HCT116 (cell line): ENCODE measurements around the gene TTLL11. TPM values are rescaled to one million over a fixed set of nuclear protein-coding genes. Genes with fewer than 3 reads are reported as not detected.

Experiments
- ATAC-seq: fragments of 200-7000 bp; cut with Tn5 transposase; 2 replicates; pipeline ENCODE4 v1.9.1; 2020; ENCODE audit warnings: mild to moderate bottlenecking, moderate library complexity
- BruUV-seq: library from RNA; stranded (reverse); fragments of 400-500 nt; replicated peaks from 2 replicates; lab custom pipeline; 2021; lab: Mats Ljungman, UMichigan
- CTCF ChIA-PET: fragments of 300-600 bp; sonication (Branson Sonifier 250); formaldehyde crosslinking; loops from one replicate; lab custom pipeline; 2021; ENCODE audit warnings: antibody characterized with exemption; lab: Charles Lee
- POLR2A ChIA-PET: fragments of 300-600, 350-600 bp; sonication (Branson Sonifier 250); formaldehyde crosslinking; loops from one replicate; lab custom pipeline; 2021; ENCODE audit warnings: antibody characterized with exemption; lab: Charles Lee
- RAD21 ChIA-PET, 2 experiments: fragments of 300-600 bp; sonication (Branson Sonifier 250); formaldehyde crosslinking; loops; one replicate each; lab custom pipeline; 2023; ENCODE audit warnings: low total read pairs in 2 of 2; ENCODE audit not compliant: uncharacterized antibody in 2 of 2, unreplicated experiment in 2 of 2, low non-redundant PET in 1 of 2; lab: Charles Lee
- DNase-seq: peaks from one replicate; pipeline ENCODE4 v3.0.0-alpha.2; 2010; ENCODE audit warnings: low read depth, low spot score
- H2AFZ ChIP-seq: fragments of 200-600 bp; shearing (Covaris generic), sonication (generic); 2 replicates; pipeline ENCODE4 v1.6.1; 2017; ENCODE audit warnings: low read depth, mixed run types, mixed read lengths, antibody characterized with exemption, low read length; ENCODE audit not compliant: poor library complexity, severe bottlenecking
- H3K27ac ChIP-seq: 2 replicates; pipeline ENCODE4 v1.5.1; 2012; ENCODE audit warnings: low read depth, low read length
- H3K27me3 ChIP-seq: fragments of 200-600 bp; sonication (generic); 2 replicates; pipeline ENCODE4 v1.6.1; 2016; ENCODE audit warnings: mixed run types, low read length, mixed read lengths; ENCODE audit not compliant: insufficient read depth
- H3K36me3 ChIP-seq, 2 experiments: fragments of 200-500 bp in 1 of 2; fragments of 200-600 bp in 1 of 2; sonication (Bioruptor generic) in 1 of 2; sonication (generic) in 1 of 2; 2 replicates each; pipeline versions ENCODE4 v1.5.1 to v1.6.1; 2014 to 2016; ENCODE audit warnings: low read length in 2 of 2, inconsistent platforms in 1 of 2, mixed read lengths in 1 of 2, mixed run types in 1 of 2; ENCODE audit not compliant: insufficient read depth in 2 of 2, control insufficient read depth in 1 of 2
- H3K4me1 ChIP-seq, 2 experiments: fragments of 200-600 bp in 1 of 2; sonication (generic) in 1 of 2; 2 replicates each; pipeline versions ENCODE4 v1.5.1 to v1.6.1; 2012 to 2017; ENCODE audit warnings: low read length in 2 of 2, inconsistent platforms in 1 of 2, mild to moderate bottlenecking in 1 of 2, mixed read lengths in 1 of 2, mixed run types in 1 of 2, moderate library complexity in 1 of 2; ENCODE audit not compliant: insufficient read depth in 2 of 2, control insufficient read depth in 1 of 2
- H3K4me2 ChIP-seq: fragments of 200-600 bp; sonication (generic); 2 replicates; pipeline ENCODE4 v1.6.1; 2017; ENCODE audit warnings: mixed run types, low read length, mixed read lengths
- H3K4me3 ChIP-seq, 2 experiments: fragments of 200-600 bp in 1 of 2; sonication (generic) in 1 of 2; replicated peaks in 1 of 2; 2 replicates each; pipeline ENCODE4 v1.5.1; 2011 to 2016; ENCODE audit warnings: low read length in 2 of 2, control low read depth in 1 of 2, low read depth in 1 of 2, mild to moderate bottlenecking in 1 of 2, mixed read lengths in 1 of 2, mixed run types in 1 of 2
- H3K79me2 ChIP-seq: fragments of 200-600 bp; sonication (generic); 2 replicates; pipeline ENCODE4 v1.6.1; 2017; ENCODE audit warnings: mild to moderate bottlenecking, mixed run types, low read length, moderate library complexity, mixed read lengths; ENCODE audit not compliant: insufficient read depth
- H3K9ac ChIP-seq: fragments of 200-600 bp; sonication (generic); 2 replicates; pipeline ENCODE4 v1.6.1; 2016; ENCODE audit warnings: low read length, mixed read lengths
- H3K9me2 ChIP-seq: fragments of 200-600 bp; sonication (generic), shearing (Covaris generic); 2 replicates; pipeline ENCODE4 v1.6.1; 2017; ENCODE audit warnings: mixed run types, mild to moderate bottlenecking, moderate library complexity; ENCODE audit not compliant: insufficient read depth
- H3K9me3 ChIP-seq, 2 experiments: fragments of 200-500 bp in 1 of 2; fragments of 200-600 bp in 1 of 2; sonication (Bioruptor generic) in 1 of 2; sonication (generic) in 1 of 2; 2 replicates each; pipeline ENCODE4 v1.6.1; 2014 to 2017; ENCODE audit warnings: low read length in 2 of 2, mixed read lengths in 2 of 2, inconsistent platforms in 1 of 2, low read depth in 1 of 2, mild to moderate bottlenecking in 1 of 2, mixed run types in 1 of 2, moderate library complexity in 1 of 2; ENCODE audit not compliant: control insufficient read depth in 1 of 2, insufficient read depth in 1 of 2
- H4K20me1 ChIP-seq: fragments of 200-600 bp; sonication (generic), shearing (Covaris generic); 2 replicates; pipeline ENCODE4 v1.6.1; 2017; ENCODE audit warnings: mixed run types, mild to moderate bottlenecking, moderate library complexity; ENCODE audit not compliant: insufficient read depth
- CTCF ChIP-seq, 3 experiments: fragments of 200-600 bp in 1 of 3; sonication (generic) in 1 of 3; IDR thresholded peaks in 2 of 3; conservative IDR thresholded peaks in 1 of 3; 2 replicates each; pipeline ENCODE4 v1.5.1; 2012 to 2017; ENCODE audit warnings: low read depth in 2 of 3, low read length in 2 of 3, antibody characterized with exemption in 1 of 3, borderline replicate concordance in 1 of 3, control low read depth in 1 of 3, mild to moderate bottlenecking in 1 of 3, mixed read lengths in 1 of 3, mixed run types in 1 of 3, moderate library complexity in 1 of 3; ENCODE audit not compliant: insufficient read depth in 1 of 3
- ELF1 ChIP-seq: IDR thresholded peaks from 2 replicates; pipeline ENCODE4 v1.6.1; 2012; ENCODE audit warnings: low read depth, borderline replicate concordance
- EZH2 ChIP-seq: fragments of 200-600 bp; sonication (generic); IDR thresholded peaks from 2 replicates; pipeline ENCODE4 v1.6.1; 2017; ENCODE audit warnings: antibody characterized with exemption, mixed run types
- EZH2phosphoT487 ChIP-seq: fragments of 200-600 bp; IDR thresholded peaks from 2 replicates; pipeline ENCODE4 v1.6.1; 2018; ENCODE audit warnings: antibody characterized with exemption, borderline replicate concordance
- FOSL1 ChIP-seq: IDR thresholded peaks from 2 replicates; pipeline ENCODE4 v1.6.1; 2012; ENCODE audit warnings: low read depth
- JUND ChIP-seq: IDR thresholded peaks from 2 replicates; pipeline ENCODE4 v1.6.1; 2012
- MAX ChIP-seq: IDR thresholded peaks from 2 replicates; pipeline ENCODE4 v1.6.1; 2012
- POLR2A ChIP-seq: IDR thresholded peaks from 2 replicates; pipeline ENCODE4 v1.7.0; 2011; ENCODE audit warnings: borderline replicate concordance; ENCODE audit not compliant: insufficient read depth, insufficient read length; ENCODE audit errors: extremely low read depth
- POLR2AphosphoS5 ChIP-seq: IDR thresholded peaks from 2 replicates; pipeline ENCODE4 v1.6.1; 2011; ENCODE audit warnings: mild to moderate bottlenecking, low read depth, low read length, moderate library complexity
- REST ChIP-seq: IDR thresholded peaks from 2 replicates; pipeline ENCODE4 v1.6.1; 2012; ENCODE audit warnings: low read depth
- SIN3A ChIP-seq: IDR thresholded peaks from 2 replicates; pipeline ENCODE4 v1.6.1; 2012; ENCODE audit warnings: low read depth
- SRF ChIP-seq: IDR thresholded peaks from 2 replicates; pipeline ENCODE4 v1.6.1; 2012; ENCODE audit warnings: low read depth
- TCF7L2 ChIP-seq: IDR thresholded peaks from 2 replicates; pipeline ENCODE4 v1.7.0; 2011; ENCODE audit warnings: borderline replicate concordance, inconsistent platforms; ENCODE audit not compliant: insufficient read depth, insufficient read length; ENCODE audit errors: extremely low read depth
- ZBTB33 ChIP-seq: IDR thresholded peaks from 2 replicates; pipeline ENCODE4 v1.6.1; 2011; ENCODE audit warnings: mild to moderate bottlenecking, low read length, moderate library complexity; ENCODE audit not compliant: insufficient replicate concordance; ENCODE audit errors: extremely low read depth
- ZFX ChIP-seq: fragments of 450-650 bp; IDR thresholded peaks from 2 replicates; pipeline ENCODE4 v1.6.1; 2017
- ZNF274 ChIP-seq: fragments of 200-500 bp; sonication (Bioruptor generic); IDR thresholded peaks from 2 replicates; pipeline ENCODE4 v1.6.1; 2014; ENCODE audit warnings: mild to moderate bottlenecking, low read depth, low read length, inconsistent platforms
- intact Hi-C: fragments of 100-400 bp; cut with micrococcal nuclease; formaldehyde crosslinking; loops from 2 replicates; pipeline ENCODE4 v1.10.0; 2022
- total RNA-seq: library from RNA; stranded (reverse); gene quantifications from one replicate; pipeline ENCODE4 v1.2.1, GENCODE V29; 2021; ENCODE audit not compliant: unreplicated experiment

The TTLL11 gene
- total RNA-seq, 1 experiment from 2014 or later, result 2.2 TPM

GRCh38 chr9:121808781-121809180 is 284.3 kb downstream of the TTLL11 start:
- Histone ChIP-seq H3K9me2 (no peaks in the 10 kb centered on the region), H3K4me1 (no peaks in the 10 kb centered on the region)
- DNase-seq, result no peak
- TF ChIP-seq CTCF (IDR thresholded peaks at IDR 0.05 in 2 of 3, conservative IDR thresholded peaks at IDR 0.05 in 1 of 3; ENCODE audit: borderline replicate concordance in 1 of 3, insufficient read depth in 1 of 3, low read depth in 2 of 3, low read length in 2 of 3) (no peak), POLR2AphosphoS5 (no peak), JUND (no peak), EZH2 (no peak), SRF (no peak), EZH2phosphoT487 (no peak), ZFX (no peak), ELF1 (no peak), SIN3A (no peak), ZNF274 (no peak), REST (no peak), ZBTB33 (no peak), MAX (no peak), TCF7L2 (no peak), POLR2A (no peak), FOSL1 (no peak)
- TF ChIP-seq, all 23 proteins: peak for 0
- Histone ChIP-seq H2AFZ (no peak overlapping the region), H3K27me3 (no peaks in the 10 kb centered on the region), H4K20me1 (no peaks in the 10 kb centered on the region), H3K36me3 (no peaks in the 10 kb centered on the region), H3K9ac (no peak overlapping the region), H3K4me3 (no peak overlapping the region), H3K4me2 (no peak overlapping the region), H3K79me2 (no peaks in the 10 kb centered on the region), H3K27ac (no peak overlapping the region), H3K9me3 (no peaks in the 10 kb centered on the region)
- no TSS peak for BruUV-seq
- intact Hi-C loops, result no loop called here
- ATAC-seq, result no peak
- POLR2A ChIA-PET, result no interaction called here
- CTCF ChIA-PET, result no interaction called here
- RAD21 ChIA-PET, result no interaction called here
